OCI-LY1 (cell line): ENCODE measurements around the gene ATG7.

Experiments used
- H2AFZ ChIP-seq: fragments of 200-600 bp; sonication (generic), shearing (Covaris generic); 2 replicates; pipeline ENCODE4 v1.6.0; 2014; ENCODE audit warnings: antibody characterized with exemption, mild to moderate bottlenecking, low read length
- H3F3A ChIP-seq: fragments of 200-600 bp; sonication (generic), shearing (Covaris generic); 2 replicates; pipeline ENCODE4 v1.6.0; 2014; ENCODE audit warnings: mild to moderate bottlenecking, antibody characterized with exemption, low read length, moderate library complexity; ENCODE audit not compliant: insufficient read depth
- H3K27ac ChIP-seq: fragments of 200-600 bp; sonication (generic); 2 replicates; pipeline ENCODE4 v1.5.1; 2014; ENCODE audit warnings: low read length, mixed run types, mild to moderate bottlenecking, low read depth; ENCODE audit not compliant: poor library complexity, severe bottlenecking
- H3K27me3 ChIP-seq: fragments of 200-600 bp; sonication (generic); 2 replicates; pipeline ENCODE4 v1.6.0; 2014; ENCODE audit warnings: antibody characterized with exemption, mild to moderate bottlenecking, low read length, moderate library complexity; ENCODE audit not compliant: insufficient read depth
- H3K36me3 ChIP-seq: fragments of 200-600 bp; sonication (generic); 2 replicates; pipeline ENCODE4 v1.6.1; 2014; ENCODE audit warnings: mild to moderate bottlenecking, antibody characterized with exemption, low read length, moderate library complexity, mixed read lengths; ENCODE audit not compliant: insufficient read depth
- H3K4me1 ChIP-seq: fragments of 200-600 bp; sonication (generic); 2 replicates; pipeline ENCODE4 v1.5.1; 2014; ENCODE audit warnings: mild to moderate bottlenecking, low read length, moderate library complexity; ENCODE audit not compliant: insufficient read depth, severe bottlenecking
- H3K4me2 ChIP-seq: fragments of 200-600 bp; sonication (generic), shearing (Covaris generic); 2 replicates; pipeline ENCODE4 v1.6.1; 2014; ENCODE audit warnings: low read length
- H3K4me3 ChIP-seq: fragments of 200-600 bp; sonication (generic); 2 replicates; pipeline ENCODE4 v1.5.1; 2014; ENCODE audit warnings: low read length, low read depth, mild to moderate bottlenecking, mixed read lengths; ENCODE audit not compliant: poor library complexity, severe bottlenecking
- H3K79me2 ChIP-seq: fragments of 200-600 bp; shearing (Covaris generic); 2 replicates; pipeline ENCODE4 v1.6.1; 2016; ENCODE audit warnings: mixed run types, low read length, mixed read lengths; ENCODE audit not compliant: insufficient read depth
- H3K9ac ChIP-seq: fragments of 200-600 bp; sonication (generic), shearing (Covaris generic); 2 replicates; pipeline ENCODE4 v1.6.1; 2014; ENCODE audit warnings: mild to moderate bottlenecking, low read length, mixed read lengths
- H3K9me2 ChIP-seq: fragments of 200-600 bp; sonication (generic), shearing (Covaris generic); 2 replicates; pipeline ENCODE4 v1.6.1; 2014; ENCODE audit warnings: low read depth, mild to moderate bottlenecking, low read length, mixed read lengths
- H3K9me3 ChIP-seq: fragments of 200-600 bp; shearing (Covaris generic); 2 replicates; pipeline ENCODE4 v1.6.1; 2014; ENCODE audit warnings: low read length, mixed read lengths
- H4K20me1 ChIP-seq: fragments of 200-600 bp; sonication (generic), shearing (Covaris generic); 2 replicates; pipeline ENCODE4 v1.6.0; 2016; ENCODE audit warnings: mild to moderate bottlenecking, low read length; ENCODE audit not compliant: insufficient read depth
- EZH2 ChIP-seq: fragments of 200-600 bp; sonication (generic), shearing (Covaris generic); IDR thresholded peaks from 2 replicates; pipeline ENCODE4 v1.8.0; 2017; ENCODE audit warnings: borderline replicate concordance, mixed run types, mild to moderate bottlenecking, antibody characterized with exemption, low read length, moderate library complexity, mixed read lengths
- TF ChIP-seq, protein P1 (sequence below): fragments of 200-600 bp; sonication (generic), shearing (Covaris generic); IDR thresholded peaks from 2 replicates; pipeline ENCODE4 v1.5.1; 2017; ENCODE audit warnings: mild to moderate bottlenecking, antibody characterized with exemption, low read length, moderate library complexity, mixed read lengths

ATG7 gene

DNA sequence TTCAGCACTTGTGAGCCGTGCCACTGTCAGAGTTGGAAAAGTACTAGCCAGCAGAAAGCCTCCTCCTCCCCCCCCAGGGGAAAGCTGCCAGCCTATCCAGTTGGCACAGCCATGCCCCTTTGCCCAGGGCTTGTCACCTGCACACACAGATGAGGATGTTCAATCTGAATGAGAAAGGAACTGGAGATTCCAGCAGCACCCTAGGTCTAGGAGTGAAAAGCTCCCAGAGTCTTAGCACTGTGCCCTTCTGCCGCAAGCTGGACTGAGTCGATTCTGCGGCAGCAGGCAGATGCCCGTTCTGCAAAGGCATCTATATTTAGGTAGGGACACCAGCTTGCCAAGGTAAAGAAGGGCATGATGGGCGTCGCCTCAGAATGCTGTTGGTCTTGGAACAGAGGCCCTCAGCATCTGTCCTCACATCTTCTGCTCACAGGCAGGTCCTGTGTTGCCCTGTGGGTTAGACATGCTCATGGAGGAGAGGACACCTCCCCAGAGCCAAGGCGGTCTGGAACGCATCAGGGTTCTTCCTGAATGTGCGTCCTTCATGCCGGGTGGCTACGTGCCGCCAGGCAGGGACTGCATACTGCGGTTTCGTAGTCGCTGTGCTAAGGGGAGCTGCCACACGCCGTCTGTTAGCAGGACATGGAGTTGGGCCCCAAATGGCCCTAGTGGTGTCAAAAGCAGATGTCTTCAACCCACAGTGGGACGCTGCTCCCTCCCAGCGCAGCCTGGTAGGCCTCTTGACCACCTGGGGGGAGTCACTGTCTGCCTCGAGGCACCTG lies 262.0 kb downstream of the ATG7 start:
- no peaks in the 10 kb centered on the region for H3K27me3 ChIP-seq
- no peak for TF ChIP-seq EZH2
- H4K20me1 ChIP-seq: no peaks in the 10 kb centered on the region
- no peak overlapping the region for H3K9ac ChIP-seq
- H3K36me3 ChIP-seq: no peaks in the 10 kb centered on the region
- H3F3A ChIP-seq: no peaks in the 10 kb centered on the region
- H3K9me2 ChIP-seq: no peaks in the 10 kb centered on the region
- H3K79me2 ChIP-seq: no peaks in the 10 kb centered on the region
- no peak overlapping the region for H2AFZ ChIP-seq
- no peak overlapping the region for H3K27ac ChIP-seq
- no peak overlapping the region for H3K4me2 ChIP-seq
- no peaks in the 10 kb centered on the region for H3K9me3 ChIP-seq
- H3K4me1 ChIP-seq: no peaks in the 10 kb centered on the region
- no peak overlapping the region for H3K4me3 ChIP-seq

DNA sequence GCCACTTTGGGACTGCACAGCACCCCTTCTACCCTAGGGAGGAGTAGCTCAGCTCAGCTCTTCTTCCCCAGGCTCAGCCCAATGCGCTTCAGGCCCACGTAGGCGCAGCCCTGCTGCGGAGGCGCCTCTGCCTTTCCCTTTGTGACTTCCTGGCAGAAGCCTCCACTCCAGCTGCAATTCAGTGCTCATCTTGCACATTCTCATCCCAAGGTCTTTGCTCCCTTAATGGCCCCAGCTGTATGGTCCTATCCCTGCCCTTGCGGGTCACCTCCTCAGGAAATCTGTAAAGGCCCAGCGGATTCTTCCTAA lies 262.6 kb downstream of the ATG7 start:
- Histone ChIP-seq H3K79me2 (no peaks in the 10 kb centered on the region), H3K36me3 (no peaks in the 10 kb centered on the region), H3K4me3 (no peak overlapping the region), H3K27me3 (no peaks in the 10 kb centered on the region), H2AFZ (no peak overlapping the region), H4K20me1 (no peaks in the 10 kb centered on the region), H3K4me2 (no peak overlapping the region), H3K4me1 (no peaks in the 10 kb centered on the region), H3K9me3 (no peaks in the 10 kb centered on the region), H3K9ac (no peak overlapping the region), H3K9me2 (no peaks in the 10 kb centered on the region), H3F3A (no peaks in the 10 kb centered on the region), H3K27ac (no peak overlapping the region)
- TF ChIP-seq, protein P1, sequence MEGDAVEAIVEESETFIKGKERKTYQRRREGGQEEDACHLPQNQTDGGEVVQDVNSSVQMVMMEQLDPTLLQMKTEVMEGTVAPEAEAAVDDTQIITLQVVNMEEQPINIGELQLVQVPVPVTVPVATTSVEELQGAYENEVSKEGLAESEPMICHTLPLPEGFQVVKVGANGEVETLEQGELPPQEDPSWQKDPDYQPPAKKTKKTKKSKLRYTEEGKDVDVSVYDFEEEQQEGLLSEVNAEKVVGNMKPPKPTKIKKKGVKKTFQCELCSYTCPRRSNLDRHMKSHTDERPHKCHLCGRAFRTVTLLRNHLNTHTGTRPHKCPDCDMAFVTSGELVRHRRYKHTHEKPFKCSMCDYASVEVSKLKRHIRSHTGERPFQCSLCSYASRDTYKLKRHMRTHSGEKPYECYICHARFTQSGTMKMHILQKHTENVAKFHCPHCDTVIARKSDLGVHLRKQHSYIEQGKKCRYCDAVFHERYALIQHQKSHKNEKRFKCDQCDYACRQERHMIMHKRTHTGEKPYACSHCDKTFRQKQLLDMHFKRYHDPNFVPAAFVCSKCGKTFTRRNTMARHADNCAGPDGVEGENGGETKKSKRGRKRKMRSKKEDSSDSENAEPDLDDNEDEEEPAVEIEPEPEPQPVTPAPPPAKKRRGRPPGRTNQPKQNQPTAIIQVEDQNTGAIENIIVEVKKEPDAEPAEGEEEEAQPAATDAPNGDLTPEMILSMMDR: no peak
- TF ChIP-seq EZH2: no peak

DNA sequence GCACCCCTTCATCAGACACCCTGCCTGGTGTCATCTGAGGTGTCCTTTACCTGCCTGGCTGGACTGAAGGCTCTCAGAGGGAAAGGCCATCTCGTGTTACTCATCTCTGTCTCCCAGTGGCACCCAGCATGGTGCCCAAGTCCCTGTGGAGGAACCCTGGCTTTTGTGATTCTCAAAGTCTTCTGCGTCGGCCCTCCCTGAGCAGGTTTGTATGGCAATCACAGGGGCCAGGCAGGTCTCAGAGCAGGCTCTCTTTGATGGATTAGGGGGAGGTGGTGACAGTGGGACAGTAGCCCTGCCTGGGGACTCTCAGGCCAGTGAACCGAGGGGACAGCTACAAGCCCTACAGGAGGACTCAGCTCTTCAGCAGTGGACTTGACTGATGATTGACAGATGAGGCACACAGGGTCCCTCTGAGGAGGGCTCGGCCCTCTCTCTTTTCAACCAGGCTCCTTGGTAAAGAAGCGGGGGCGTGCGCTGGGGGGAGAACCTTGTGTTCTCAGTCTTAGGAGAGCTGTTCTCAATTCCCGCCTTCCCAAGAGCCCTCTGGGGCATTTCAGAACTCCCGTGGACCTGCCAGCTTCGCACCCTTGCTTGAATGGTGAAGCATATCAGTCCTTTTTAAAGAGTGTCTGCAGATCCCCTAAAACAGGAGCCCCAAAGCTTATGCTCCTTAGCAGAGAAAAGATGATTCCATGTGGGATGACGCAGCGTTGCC lies 263.2 kb downstream of the ATG7 start:
- no peak overlapping the region for H3K27ac ChIP-seq

More for the DNA sequence above, 263.2 kb downstream of the ATG7 start:
- H3K9me2 ChIP-seq: no peaks in the 10 kb centered on the region
- H3K9ac ChIP-seq: no peak overlapping the region
- no peaks in the 10 kb centered on the region for H4K20me1 ChIP-seq
- no peaks in the 10 kb centered on the region for H3K79me2 ChIP-seq
- no peak overlapping the region for H3K4me3 ChIP-seq
- H3K27me3 ChIP-seq: no peaks in the 10 kb centered on the region
- no peaks in the 10 kb centered on the region for H3K9me3 ChIP-seq
- no peak overlapping the region for H3K4me2 ChIP-seq
- H2AFZ ChIP-seq: no peak overlapping the region
- H3K4me1 ChIP-seq: no peaks in the 10 kb centered on the region
- TF ChIP-seq EZH2: no peak
- TF ChIP-seq, protein P1: no peak
- H3F3A ChIP-seq: no peaks in the 10 kb centered on the region
- no peaks in the 10 kb centered on the region for H3K36me3 ChIP-seq
